Measurements from ENCODE around the gene MED9.
A peak's percentile ranks its signal among the peaks of the same experiment; 100 is the strongest.

The MED9 gene

GRCh38 chr17:17502741-17503565 lies 26.2 kb downstream of the MED9 start:
- no peak for DNase-seq (ENCODE audit: insufficient read length, low spot score)
- no peak for FAIRE-seq

GRCh38 chr17:17503566-17504130 lies 26.8 kb downstream of the MED9 start:
- DNase-seq (ENCODE audit: insufficient read length, low spot score) (no peak), FAIRE-seq (no peak)

GRCh38 chr17:17504341-17505140 lies 27.7 kb downstream of the MED9 start:
- FAIRE-seq, result no peak

GRCh38 chr17:17505151-17505550 lies 28.4 kb downstream of the MED9 start:
- FAIRE-seq, result no peak

More at GRCh38 chr17:17504341-17505140, 27.7 kb downstream of the MED9 start:
- DNase-seq (ENCODE audit: insufficient read length, low spot score), result no peak

GRCh38 chr17:17505610-17506171 lies 28.9 kb downstream of the MED9 start:
- no peak for FAIRE-seq
- no peak for DNase-seq (ENCODE audit: insufficient read length, low spot score)

More at GRCh38 chr17:17505151-17505550, 28.4 kb downstream of the MED9 start:
- no peak for DNase-seq (ENCODE audit: insufficient read length, low spot score)

- DNase-seq (ENCODE audit: insufficient read length, low spot score) (no peak), FAIRE-seq (no peak)
Measured at GRCh38 chr17:17506181-17506741, 29.5 kb downstream of the MED9 start.

GRCh38 chr17:17506893-17507464 lies 30.2 kb downstream of the MED9 start:
- DNase-seq (ENCODE audit: insufficient read length, low spot score) (no peak), FAIRE-seq (no peak)

GRCh38 chr17:17507465-17508011 lies 30.7 kb downstream of the MED9 start:
- no peak for DNase-seq (ENCODE audit: insufficient read length, low spot score)
- FAIRE-seq, result no peak

GRCh38 chr17:17508019-17508535 lies 31.3 kb downstream of the MED9 start:
- FAIRE-seq (no peak), DNase-seq (ENCODE audit: insufficient read length, low spot score) (no peak)

GRCh38 chr17:17508646-17509591 lies 32.1 kb downstream of the MED9 start:
- DNase-seq (ENCODE audit: insufficient read length, low spot score), result no peak
- no peak for FAIRE-seq

- FAIRE-seq, result no peak
- DNase-seq (ENCODE audit: insufficient read length, low spot score), result no peak
Measured at GRCh38 chr17:17509601-17510425, 33.0 kb downstream of the MED9 start.

GRCh38 chr17:17510456-17511292 lies 33.9 kb downstream of the MED9 start:
- FAIRE-seq (peak; percentile 40), DNase-seq (ENCODE audit: insufficient read length, low spot score) (no peak)

- no peak for DNase-seq (ENCODE audit: insufficient read length, low spot score)
- no peak for FAIRE-seq
Measured at GRCh38 chr17:17511293-17511741, 34.5 kb downstream of the MED9 start.

- FAIRE-seq (peak; percentile 99), DNase-seq (ENCODE audit: insufficient read length, low spot score) (peak; percentile 97)
Measured at GRCh38 chr17:17511881-17512858, 35.4 kb downstream of the MED9 start.

GRCh38 chr17:17512866-17513265 lies 36.1 kb downstream of the MED9 start:
- FAIRE-seq (no peak), DNase-seq (ENCODE audit: insufficient read length, low spot score) (no peak)

- no peak for DNase-seq (ENCODE audit: insufficient read length, low spot score)
- peak; percentile 92 for FAIRE-seq
Measured at GRCh38 chr17:17513626-17514025, 36.8 kb downstream of the MED9 start.
